ENCODE data around the gene ALAD.

DNA sequence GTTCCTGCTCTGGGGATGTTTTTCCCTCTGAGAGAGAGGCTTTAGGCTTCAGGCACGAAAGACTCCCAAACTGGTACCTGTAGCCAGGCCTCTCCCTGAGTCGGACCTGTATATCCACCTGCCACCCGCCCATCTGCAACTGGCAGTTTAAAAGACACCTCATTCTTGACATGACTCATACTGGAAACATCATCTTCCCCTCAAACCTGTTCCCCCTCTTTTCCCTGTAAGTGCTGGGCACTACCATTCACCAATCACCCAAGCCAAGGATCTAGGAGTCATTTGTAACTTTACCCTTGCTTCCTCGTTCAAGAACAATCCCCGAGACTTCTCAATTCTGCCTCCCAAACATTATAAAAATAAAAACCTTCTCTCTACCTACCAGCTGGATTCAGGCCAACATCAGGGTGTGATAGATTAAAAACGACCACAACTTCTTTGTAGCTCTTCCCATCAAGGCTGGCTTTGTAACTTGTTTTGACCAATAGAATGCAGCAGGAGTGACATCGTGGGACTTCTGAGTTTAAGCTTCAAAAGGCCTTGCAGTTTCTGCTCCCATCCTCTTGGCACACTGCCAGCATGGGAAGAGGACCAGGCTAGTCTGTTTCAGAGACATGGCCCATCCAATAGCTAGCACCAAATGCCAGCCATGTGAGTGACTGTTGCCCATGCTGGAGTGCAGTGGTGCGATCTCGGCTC lies 59.2 kb downstream of the ALAD start:
- TF ChIP-seq, protein P1, sequence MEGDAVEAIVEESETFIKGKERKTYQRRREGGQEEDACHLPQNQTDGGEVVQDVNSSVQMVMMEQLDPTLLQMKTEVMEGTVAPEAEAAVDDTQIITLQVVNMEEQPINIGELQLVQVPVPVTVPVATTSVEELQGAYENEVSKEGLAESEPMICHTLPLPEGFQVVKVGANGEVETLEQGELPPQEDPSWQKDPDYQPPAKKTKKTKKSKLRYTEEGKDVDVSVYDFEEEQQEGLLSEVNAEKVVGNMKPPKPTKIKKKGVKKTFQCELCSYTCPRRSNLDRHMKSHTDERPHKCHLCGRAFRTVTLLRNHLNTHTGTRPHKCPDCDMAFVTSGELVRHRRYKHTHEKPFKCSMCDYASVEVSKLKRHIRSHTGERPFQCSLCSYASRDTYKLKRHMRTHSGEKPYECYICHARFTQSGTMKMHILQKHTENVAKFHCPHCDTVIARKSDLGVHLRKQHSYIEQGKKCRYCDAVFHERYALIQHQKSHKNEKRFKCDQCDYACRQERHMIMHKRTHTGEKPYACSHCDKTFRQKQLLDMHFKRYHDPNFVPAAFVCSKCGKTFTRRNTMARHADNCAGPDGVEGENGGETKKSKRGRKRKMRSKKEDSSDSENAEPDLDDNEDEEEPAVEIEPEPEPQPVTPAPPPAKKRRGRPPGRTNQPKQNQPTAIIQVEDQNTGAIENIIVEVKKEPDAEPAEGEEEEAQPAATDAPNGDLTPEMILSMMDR (IDR thresholded peaks at IDR 0.05), result no peak
- no peak for TF ChIP-seq ZFX (IDR thresholded peaks at IDR 0.05; ENCODE audit: borderline replicate concordance)
